Activated CD8-positive, alpha-beta memory T cell treated with anti-CD3 and anti-CD28 coated beads for 48 hours (primary cell): Measurements from ENCODE around the gene SLFN14.
"Not testable (repeated sequence)": the region's sequence is repeated elsewhere in the genome, so short reads cannot be mapped to it uniquely, and the experiment has no call there.

Experiments used
- DNase-seq, 3 experiments: peaks; one replicate each; pipeline ENCODE4 v3.0.0-alpha.2; 2020; ENCODE audit warnings: low read depth in 2 of 3, low spot score in 2 of 3

The SLFN14 gene

DNA sequence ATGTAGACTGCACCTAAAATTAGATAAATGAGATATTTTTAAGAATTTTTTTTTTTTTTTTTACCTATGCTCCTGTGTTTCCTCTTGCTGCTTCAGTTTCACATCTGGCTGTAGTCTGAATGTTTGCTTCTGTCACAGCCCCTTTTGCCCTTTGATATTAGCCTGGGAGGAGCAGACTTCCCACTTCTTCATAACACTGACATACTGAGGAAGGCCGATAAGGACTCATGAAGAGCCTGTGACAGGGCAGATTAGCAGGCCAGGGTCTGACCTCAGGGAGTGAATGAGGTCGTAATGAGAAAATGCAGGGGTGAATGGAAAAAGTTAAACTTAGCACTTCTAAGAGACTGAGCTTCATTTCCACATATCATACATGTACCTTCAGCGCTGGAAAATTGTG is at the start of gene SLFN14:
Gene SLFN14 (minus strand): TSS at position 117 of the 400 bp plus-strand sequence. CDS start 2,757 bp downstream, outside the sequence.
- no peak for DNase-seq

GRCh38 chr17:35609831-35610230 is 49.2 kb upstream of the SLFN14 start:
- DNase-seq, result no peak

DNA sequence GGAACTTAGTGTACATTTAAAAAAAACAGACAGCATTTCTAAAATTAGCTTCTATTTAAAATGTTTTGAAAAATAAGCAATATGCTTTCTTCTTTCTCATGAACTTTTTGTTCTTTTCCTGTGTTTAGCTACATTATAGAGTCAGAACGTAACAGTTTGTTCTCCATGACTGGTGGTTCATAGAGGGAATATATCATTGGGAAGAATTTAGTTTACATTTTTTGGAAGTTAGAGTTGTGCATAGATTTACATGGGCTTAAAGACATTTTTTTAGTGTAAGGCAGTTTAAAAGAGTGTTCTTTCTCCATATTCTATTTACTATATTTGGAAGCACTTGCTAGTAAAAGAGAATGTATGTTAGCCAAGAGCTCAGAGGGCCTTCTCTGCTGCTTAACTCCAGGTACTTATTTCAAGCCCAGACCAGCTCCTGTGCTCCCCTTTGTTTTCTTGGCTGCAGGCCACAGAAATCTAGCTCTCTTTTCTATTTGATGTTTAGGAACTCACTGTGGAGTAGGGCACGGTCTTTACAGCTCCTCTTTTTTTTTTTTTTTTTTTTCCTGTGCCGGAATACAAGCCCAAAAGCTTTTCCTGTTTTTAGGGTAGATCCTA is 46.7 kb upstream of the SLFN14 start:
- DNase-seq, result no peak

DNA sequence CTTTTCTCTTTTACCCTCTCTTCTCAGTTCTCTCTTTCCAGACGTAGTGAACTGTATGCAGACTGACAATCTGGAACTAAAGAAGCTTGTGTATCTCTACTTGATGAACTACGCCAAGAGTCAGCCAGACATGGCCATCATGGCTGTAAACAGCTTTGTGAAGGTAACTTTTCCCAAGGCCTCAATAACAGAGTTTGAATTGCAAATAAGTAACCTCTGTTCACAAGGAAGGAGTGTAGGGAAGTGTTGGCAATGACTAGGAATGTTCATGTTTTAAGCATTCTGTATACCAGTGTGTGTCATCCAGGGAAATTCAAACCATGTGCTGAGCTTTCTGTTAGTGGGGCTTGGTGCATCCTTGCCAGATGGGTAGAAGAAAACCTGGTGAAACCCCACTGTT is 45.1 kb upstream of the SLFN14 start:
- DNase-seq, result no peak

GRCh38 chr17:35603674-35604073 is 43.1 kb upstream of the SLFN14 start:
- DNase-seq, result no peak

- DNase-seq, result no peak
Measured at GRCh38 chr17:35597604-35598003, 37.0 kb upstream of the SLFN14 start.

DNA sequence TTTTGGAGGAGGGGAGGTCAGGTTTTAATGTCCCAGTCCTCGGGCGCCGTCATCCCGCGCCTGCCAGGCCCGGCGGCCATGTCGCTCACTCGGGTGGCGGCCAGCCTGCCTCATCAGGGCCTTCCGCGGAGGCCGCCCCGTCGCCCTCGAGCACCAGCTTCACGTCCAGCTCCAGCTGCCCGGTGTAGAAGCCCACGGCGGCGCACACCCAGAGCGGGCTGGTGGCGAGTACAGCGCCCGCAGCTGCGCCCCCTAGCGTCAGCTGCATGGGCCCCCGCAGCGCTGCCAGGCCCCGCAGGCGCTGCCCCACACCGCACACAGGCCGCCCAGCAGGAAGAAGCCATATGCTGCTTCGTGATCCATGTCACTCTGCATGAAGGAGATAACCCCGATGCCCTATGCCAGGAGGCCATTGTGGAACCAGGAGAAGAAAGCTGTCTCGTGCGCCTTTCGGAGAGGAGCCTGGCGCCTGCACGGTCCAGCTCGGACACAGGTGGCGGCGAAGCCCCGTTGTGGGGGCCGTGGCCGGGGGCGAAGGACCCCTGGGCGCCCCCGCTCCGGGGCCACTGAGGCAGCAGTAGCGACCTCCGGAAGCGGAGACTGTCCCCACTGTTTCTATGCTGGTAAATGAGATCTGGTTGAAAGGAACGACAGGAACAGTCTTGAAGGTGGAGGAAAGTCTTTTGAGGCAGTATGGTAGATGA is 36.1 kb upstream of the SLFN14 start:
- no peak for DNase-seq

- no peak for DNase-seq
Measured at GRCh38 chr17:35596072-35596471, 35.5 kb upstream of the SLFN14 start.

DNA sequence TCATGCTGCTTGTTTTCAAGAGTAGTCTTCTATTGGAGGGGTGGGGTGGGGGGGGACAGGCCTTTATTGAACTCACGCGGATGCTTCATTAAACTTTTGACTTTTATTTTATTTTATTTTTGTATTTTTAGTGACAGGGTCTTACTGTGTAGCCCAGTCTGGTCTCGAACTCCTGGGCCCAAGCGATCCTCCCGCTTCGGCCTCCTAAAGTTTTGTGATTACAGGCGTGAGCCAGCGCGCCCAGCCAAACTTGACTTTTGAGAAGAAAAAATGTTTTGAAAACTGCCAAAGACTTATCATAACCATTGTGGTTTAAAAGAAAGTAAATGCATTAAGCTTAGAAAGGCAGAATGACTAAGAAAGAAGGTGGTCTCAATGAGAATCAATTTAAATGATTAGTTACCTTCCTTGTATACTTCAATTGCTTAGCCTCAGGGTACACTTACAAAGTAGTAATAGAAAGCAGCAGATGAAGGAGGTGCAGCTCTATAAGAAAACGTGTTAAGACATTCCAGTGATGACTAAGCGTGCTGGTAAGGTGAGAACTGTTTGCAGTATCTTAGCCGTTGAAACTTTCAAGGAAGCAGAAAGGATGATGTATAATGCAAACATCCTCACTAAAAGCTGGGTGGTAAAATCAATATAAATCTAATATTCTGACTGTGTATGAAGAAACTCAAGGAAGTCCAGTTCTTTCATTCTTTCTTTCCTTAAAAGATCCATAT is 27.7 kb upstream of the SLFN14 start:
- DNase-seq, result no peak

- DNase-seq, result peak; percentile 94 to 100 (median 100)
Measured at GRCh38 chr17:35587074-35587961, 26.7 kb upstream of the SLFN14 start, which contains the start of gene AP2B1. Gene AP2B1, plus strand, starts transcription at chr17:35587322. Its CDS starts 6,709 bp downstream, at chr17:35594031.

DNA sequence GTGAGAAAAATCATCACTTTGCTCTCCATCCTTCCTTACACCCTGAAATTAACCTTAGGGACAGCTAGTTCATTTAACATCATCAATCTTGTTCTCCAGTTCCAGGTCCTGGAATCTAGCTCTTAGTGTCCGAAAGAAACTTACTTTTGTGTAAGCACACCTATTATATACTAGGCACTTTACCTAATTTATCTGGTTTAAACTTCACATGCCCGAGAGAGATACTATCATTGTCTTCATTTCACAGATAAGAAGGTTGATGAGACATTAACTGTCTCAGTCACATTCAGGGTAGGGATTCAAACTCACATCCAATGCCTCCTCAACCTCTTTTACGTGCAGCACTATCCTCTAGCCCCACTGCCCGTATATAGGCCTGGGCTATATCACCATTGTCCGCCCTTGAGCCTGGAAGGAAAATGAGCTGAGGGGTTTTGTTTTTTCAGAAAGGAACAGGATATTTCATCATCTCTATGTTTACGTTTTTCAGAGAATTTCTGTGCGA is 26.0 kb upstream of the SLFN14 start:
- DNase-seq, result no peak

DNA sequence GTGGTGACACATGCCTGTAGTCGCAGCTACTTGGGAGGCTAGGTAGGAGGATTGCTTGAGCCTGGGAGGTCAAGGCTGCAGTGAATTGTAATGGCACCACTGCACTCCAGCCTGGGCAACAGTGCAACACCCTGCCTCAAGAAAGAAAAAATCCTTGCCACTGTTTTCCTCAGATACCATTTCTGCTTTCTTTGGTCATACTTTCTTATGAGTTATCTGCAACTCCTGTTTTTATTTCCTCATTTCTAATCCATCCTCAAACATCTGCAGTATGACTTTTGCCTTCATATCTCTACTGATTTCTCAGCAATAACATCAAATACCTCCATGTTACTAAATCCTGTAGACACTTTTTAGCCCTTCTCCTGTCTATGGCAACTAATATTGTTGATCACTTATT is 23.4 kb upstream of the SLFN14 start:
- DNase-seq, result no peak

GRCh38 chr17:35578929-35579432 is 18.4 kb upstream of the SLFN14 start:
- DNase-seq, result no peak

DNA sequence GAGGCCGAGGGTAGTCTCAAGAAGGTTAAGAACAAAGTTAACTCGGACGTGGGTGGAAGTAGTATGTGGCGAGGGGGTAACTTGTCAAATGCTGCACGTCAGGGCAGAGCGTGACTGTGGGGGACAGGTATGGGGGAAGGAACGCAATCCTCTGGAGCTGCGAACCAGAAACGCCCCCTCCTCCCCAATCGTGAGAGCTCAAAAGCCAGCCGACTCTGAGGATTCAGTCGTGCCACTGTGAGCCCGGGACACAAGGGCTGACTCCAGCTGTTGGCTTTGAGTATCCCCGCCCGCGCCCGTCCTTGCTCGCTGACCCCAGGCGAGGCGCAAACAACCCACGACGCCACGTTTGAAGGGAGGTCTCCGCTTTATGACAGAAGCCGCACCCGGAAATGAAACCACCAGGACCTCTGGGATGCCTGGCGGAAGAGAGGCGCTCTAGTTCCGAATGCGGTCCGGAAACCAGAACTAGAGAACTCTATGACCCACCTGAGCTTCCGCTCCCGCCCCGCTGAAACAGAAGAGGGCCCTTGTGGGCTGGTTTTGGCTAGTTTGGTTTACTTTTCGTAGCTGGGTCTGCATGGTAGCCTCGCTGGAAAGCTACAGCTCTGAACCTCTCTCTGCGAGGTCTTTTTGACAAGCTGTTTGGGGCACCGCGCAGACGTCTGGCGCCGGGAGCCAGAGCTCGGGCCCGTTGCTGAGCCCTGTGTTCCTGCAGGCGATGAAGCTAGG is 17.7 kb upstream of the SLFN14 start, which contains the start of gene PEX12:
Gene PEX12 (minus strand): TSS at position 375 of the 732 bp plus-strand sequence. CDS start 550 bp downstream, outside the sequence.
- peak; percentile 60 to 73 (median 65) for DNase-seq

- no peak for DNase-seq
Measured at GRCh38 chr17:35577830-35578196, 17.2 kb upstream of the SLFN14 start.

- DNase-seq, result no peak
Measured at GRCh38 chr17:35575759-35576158, 15.1 kb upstream of the SLFN14 start.

DNA sequence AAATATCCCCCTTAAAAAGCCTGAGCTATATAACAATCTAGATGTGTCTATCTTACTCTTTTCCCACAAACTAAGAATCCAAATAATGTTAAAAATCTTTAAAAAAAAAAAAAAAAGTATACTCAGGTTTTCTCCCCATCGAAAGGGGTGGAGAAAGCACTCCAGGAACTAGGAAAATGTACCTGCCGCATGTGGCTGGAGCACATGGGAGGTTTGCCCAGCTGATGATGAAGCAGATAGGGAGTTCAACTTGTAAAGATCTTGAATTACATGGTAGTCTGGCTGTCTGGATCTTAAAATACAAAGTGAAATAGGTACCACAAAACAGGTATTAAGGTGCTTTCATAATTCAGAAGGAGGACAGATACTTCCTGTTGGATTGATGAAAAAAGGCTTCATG is 8.8 kb upstream of the SLFN14 start:
- DNase-seq, result no peak

DNA sequence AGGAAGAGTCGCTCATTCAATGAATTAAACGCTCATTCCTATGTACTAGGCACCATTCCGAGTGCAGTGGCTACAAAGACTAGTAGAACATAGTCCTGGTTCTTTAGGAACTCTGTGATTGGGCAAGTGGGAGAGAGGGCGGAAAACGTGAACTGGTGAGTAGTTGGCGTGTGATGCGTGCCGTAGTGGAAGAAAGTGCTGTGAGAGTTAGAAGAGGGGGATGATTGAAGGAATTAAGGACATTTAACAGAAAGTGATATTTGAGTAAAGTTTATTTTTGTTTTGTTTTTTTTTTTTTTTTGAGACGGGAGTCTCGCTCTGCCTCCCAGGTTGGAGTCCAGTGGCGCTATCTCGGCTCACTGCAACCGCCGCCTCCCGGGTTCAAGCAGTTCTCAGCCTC is 7.9 kb upstream of the SLFN14 start:
- no peak for DNase-seq

- DNase-seq, result no peak
Measured at GRCh38 chr17:35566968-35567367, 6.3 kb upstream of the SLFN14 start.

DNA sequence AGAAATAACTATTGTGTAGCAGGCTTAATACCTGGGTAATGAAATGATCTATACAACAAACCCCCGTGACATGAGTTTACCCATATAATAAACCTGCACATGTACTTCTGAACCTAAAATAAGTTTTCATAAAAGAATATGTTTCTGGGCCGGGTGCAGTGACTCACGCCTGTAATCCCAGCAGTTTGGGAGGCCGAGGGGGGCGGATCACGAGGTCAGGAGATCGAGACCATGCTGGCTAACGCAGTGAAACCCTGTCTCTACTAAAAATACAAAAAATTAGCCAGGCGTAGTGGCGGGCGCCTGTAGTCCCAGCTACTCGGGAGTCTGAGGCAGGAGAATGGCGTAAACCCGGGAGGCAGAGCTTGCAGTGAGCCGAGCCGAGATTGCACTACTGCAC is 2.6 kb upstream of the SLFN14 start:
- not testable (repeated sequence) for DNase-seq
